MCF 10A (cell line): ENCODE results near the gene CAMK1D. TPM values are rescaled to one million over a fixed set of nuclear protein-coding genes. Genes with fewer than 3 reads are reported as not detected.

Experiments used
- BruUV-seq: library from RNA; stranded (reverse); fragments of 400-500 nt; replicated peaks from 2 replicates; lab custom pipeline; 2021; lab: Mats Ljungman, UMichigan
- CTCF ChIA-PET: fragments of 300-600 bp; sonication (Branson Sonifier 250); formaldehyde crosslinking; extraction: SDS; loops from one replicate; lab custom pipeline; 2021; ENCODE audit warnings: antibody characterized with exemption, inconsistent platforms; lab: Yijun Ruan, JAX
- POLR2A ChIA-PET: fragments of 300-600, 350-650 bp; sonication (Branson Sonifier 250); formaldehyde crosslinking; extraction: SDS; loops from one replicate; lab custom pipeline; 2020; ENCODE audit warnings: antibody characterized with exemption, inconsistent platforms; lab: Yijun Ruan, JAX
- DNase-seq: peaks from one replicate; pipeline ENCODE4 v3.0.0-alpha.2; 2018; ENCODE audit not compliant: unreplicated experiment
- H3K27ac Mint-ChIP-seq: one replicate; pipeline ENCODE4 v1.8.0; 2022; ENCODE audit warnings: mild to moderate bottlenecking, low read depth, mixed read lengths; ENCODE audit not compliant: unreplicated experiment
- H3K27me3 Mint-ChIP-seq: one replicate; pipeline ENCODE4 v1.8.0; 2022; ENCODE audit warnings: mixed read lengths; ENCODE audit not compliant: insufficient read depth, unreplicated experiment
- H3K36me3 Mint-ChIP-seq: one replicate; pipeline ENCODE4 v1.8.0; 2022; ENCODE audit warnings: mild to moderate bottlenecking, moderate library complexity, mixed read lengths; ENCODE audit not compliant: insufficient read depth, unreplicated experiment
- H3K4me1 Mint-ChIP-seq: one replicate; pipeline ENCODE4 v1.8.0; 2022; ENCODE audit warnings: mixed read lengths; ENCODE audit not compliant: insufficient read depth, unreplicated experiment
- H3K4me3 Mint-ChIP-seq: one replicate; pipeline ENCODE4 v1.8.0; 2022; ENCODE audit warnings: mild to moderate bottlenecking, moderate library complexity, mixed read lengths; ENCODE audit not compliant: unreplicated experiment
- H3K9me3 Mint-ChIP-seq: one replicate; pipeline ENCODE4 v1.8.0; 2022; ENCODE audit warnings: mixed read lengths; ENCODE audit not compliant: unreplicated experiment
- intact Hi-C: fragments of 100-400 bp; cut with micrococcal nuclease; formaldehyde crosslinking; loops from 2 replicates; pipeline ENCODE4 v1.14.1; 2022
- total RNA-seq: library from RNA; stranded (reverse); gene quantifications from 2 replicates; pipeline ENCODE4 v1.2.3, GENCODE V29; 2022
- TF ChIP-seq, protein P1 (sequence below): fragments of 200-600 bp; IDR thresholded peaks from one replicate; pipeline ENCODE4 v1.8.0; 2022; ENCODE audit warnings: antibody characterized with exemption, mild to moderate bottlenecking; ENCODE audit not compliant: unreplicated experiment

Gene CAMK1D
- total RNA-seq, 1 experiment from 2014 or later, result 1.7 TPM

DNA sequence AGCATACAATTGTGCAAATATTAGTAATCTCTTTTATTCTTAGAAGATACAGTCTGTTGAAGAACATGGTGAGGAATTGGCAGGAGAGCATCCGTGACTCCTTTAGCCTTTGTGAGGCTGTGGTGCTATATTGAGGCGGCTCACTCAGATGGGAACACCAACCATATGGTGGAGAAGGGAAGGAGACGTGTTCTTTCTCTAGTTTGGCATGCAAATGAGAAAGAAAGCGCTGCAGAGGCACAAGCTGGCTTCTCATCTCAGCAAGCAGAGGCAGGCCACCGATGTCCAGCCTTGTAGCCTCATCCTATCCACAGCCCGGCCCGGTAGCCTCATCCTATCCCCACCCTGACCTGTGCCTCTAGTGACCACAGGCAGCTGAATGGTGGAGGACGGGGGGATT, 288.3 kb downstream of the CAMK1D start:
- intact Hi-C loops, result no loop called here
- ChIA-PET POLR2A (no interaction called here), CTCF (no interaction called here)
- Mint-ChIP-seq H3K4me1 (no peaks in the 10 kb centered on the region), H3K9me3 (no peaks in the 10 kb centered on the region), H3K4me3 (no peak overlapping the region), H3K36me3 (no peaks in the 10 kb centered on the region), H3K27ac (no peak overlapping the region), H3K27me3 (no peaks in the 10 kb centered on the region)
- TF ChIP-seq, protein P1, sequence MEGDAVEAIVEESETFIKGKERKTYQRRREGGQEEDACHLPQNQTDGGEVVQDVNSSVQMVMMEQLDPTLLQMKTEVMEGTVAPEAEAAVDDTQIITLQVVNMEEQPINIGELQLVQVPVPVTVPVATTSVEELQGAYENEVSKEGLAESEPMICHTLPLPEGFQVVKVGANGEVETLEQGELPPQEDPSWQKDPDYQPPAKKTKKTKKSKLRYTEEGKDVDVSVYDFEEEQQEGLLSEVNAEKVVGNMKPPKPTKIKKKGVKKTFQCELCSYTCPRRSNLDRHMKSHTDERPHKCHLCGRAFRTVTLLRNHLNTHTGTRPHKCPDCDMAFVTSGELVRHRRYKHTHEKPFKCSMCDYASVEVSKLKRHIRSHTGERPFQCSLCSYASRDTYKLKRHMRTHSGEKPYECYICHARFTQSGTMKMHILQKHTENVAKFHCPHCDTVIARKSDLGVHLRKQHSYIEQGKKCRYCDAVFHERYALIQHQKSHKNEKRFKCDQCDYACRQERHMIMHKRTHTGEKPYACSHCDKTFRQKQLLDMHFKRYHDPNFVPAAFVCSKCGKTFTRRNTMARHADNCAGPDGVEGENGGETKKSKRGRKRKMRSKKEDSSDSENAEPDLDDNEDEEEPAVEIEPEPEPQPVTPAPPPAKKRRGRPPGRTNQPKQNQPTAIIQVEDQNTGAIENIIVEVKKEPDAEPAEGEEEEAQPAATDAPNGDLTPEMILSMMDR, result no peak
- no TSS peak for BruUV-seq
- DNase-seq, result no peak

DNA sequence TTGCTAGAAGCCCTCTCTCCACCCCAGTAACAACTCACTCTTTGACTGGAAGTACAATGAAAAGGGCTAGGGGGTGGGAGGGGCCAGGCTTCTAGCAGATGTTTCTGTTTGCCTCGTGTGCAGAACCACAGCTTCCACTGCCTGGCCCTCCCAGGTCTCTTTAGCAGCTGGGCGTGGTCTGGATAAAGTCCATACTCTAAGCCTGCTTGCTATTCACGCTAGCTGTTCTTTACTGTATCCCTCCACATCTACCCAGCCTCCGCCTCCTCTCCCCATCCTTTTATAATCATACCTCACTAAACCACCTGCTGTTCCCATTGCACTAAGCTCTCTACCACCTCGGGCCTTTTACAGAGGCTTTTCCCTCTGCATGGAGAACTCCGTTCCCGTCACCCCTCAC, 288.8 kb downstream of the CAMK1D start:
- no peaks in the 10 kb centered on the region for H3K4me1 Mint-ChIP-seq
- no peak overlapping the region for H3K4me3 Mint-ChIP-seq
- H3K27me3 Mint-ChIP-seq, result no peaks in the 10 kb centered on the region
- no TSS peak for BruUV-seq
- CTCF ChIA-PET, result no interaction called here
- no peaks in the 10 kb centered on the region for H3K36me3 Mint-ChIP-seq
- H3K9me3 Mint-ChIP-seq, result no peaks in the 10 kb centered on the region
- no peak overlapping the region for H3K27ac Mint-ChIP-seq
- TF ChIP-seq, protein P1, result no peak
- no peak for DNase-seq
- POLR2A ChIA-PET, result no interaction called here
- intact Hi-C loops, result no loop called here

DNA sequence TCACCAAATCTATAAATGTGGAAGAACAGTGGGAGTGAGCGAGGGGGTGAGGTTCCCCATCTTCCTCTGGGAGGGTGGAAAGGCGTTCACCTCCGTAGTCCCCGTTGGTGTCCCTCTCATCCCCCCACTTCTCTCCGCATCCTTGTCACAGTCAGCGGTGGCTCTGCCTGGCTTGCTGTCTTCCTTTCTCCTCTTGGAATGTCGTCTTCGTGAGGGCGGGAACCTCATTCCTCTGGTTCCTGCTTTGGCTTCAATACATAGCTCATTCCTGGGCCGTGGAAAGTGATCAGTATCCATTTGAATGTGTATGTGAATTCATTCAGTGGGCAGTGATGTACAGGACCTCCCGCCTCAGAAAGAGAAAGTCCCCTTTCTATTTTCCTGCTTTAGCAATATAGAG, 289.4 kb downstream of the CAMK1D start:
- no TSS peak for BruUV-seq
- POLR2A ChIA-PET, result no interaction called here
- CTCF ChIA-PET, result interaction anchor here (0.8 to 1.7 kb wide), 4 partner anchors 18 to 374 kb away, joined by 3 to 8 read pairs (median 4); no protein-coding TSS in a partner anchor
- DNase-seq, result no peak
- Mint-ChIP-seq H3K9me3 (no peaks in the 10 kb centered on the region), H3K4me1 (no peaks in the 10 kb centered on the region), H3K27ac (no peak overlapping the region), H3K4me3 (no peak overlapping the region), H3K27me3 (no peaks in the 10 kb centered on the region), H3K36me3 (no peaks in the 10 kb centered on the region)
- TF ChIP-seq, protein P1, result no peak
- intact Hi-C loops, result no loop called here

DNA sequence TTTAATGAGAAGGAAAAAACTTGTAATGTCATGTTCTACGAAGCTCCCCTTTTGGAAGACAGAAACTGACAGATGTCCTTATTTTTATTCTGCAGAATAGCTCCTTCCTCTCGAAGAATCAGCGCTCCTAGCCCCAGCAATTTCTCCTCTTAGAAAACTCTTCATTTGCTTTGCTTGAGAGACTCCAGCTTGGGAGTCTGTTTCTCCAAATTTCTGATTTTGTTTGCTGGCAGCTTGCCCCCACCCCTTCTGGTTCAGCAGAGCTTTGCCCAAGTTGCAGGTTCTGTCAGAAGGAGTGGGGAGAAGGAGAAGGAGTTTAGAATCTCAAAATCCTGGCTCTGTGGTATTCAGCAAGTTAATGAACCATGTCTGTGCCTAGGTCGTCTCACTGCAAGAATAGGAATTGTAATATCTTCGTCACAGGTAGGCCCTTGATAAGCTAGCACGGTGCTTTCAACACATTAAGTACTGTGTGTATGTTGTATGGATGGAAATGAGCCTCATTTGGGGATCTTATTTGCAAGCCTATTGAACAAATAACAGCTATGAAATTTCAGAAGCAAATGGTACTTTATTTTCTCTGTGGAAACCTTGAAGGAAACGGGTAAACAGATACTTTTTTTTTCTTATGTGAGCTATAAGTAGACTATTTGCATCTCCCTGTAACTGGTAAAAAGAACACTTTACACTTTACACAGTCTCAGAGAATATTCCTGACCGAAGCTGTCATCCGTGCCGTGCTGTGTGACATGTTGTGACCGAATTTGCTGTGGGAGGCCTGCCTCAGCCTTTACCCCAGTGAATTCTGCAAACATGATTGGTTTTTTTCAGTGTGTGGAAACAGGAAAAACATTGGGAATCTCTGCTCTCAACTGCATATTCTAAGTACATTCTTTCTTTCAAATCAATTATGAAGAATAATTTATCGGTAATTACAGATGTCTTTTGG, 290.9 kb downstream of the CAMK1D start:
- Mint-ChIP-seq H3K27me3 (no peaks in the 10 kb centered on the region), H3K36me3 (no peaks in the 10 kb centered on the region), H3K27ac (no peak overlapping the region), H3K4me1 (no peaks in the 10 kb centered on the region), H3K4me3 (no peak overlapping the region), H3K9me3 (no peaks in the 10 kb centered on the region)
- TF ChIP-seq, protein P1, result no peak
- DNase-seq, result no peak
- intact Hi-C loops, result no loop called here
- POLR2A ChIA-PET, result interaction anchor here (1.0 to 1.3 kb wide), 2 partner anchors 16 to 23 kb away, joined by 3 read pairs; no protein-coding TSS in a partner anchor
- BruUV-seq, result no TSS peak
- CTCF ChIA-PET, result interaction anchor here (0.6 to 1.7 kb wide), 4 partner anchors 16 to 972 kb away, joined by 3 to 8 read pairs (median 4); no protein-coding TSS in a partner anchor
